IgD-negative memory B cell (primary cell): Measurements from ENCODE around the gene CYLD. TPM values are rescaled to one million over a fixed set of nuclear protein-coding genes. Genes with fewer than 3 reads are reported as not detected.

Experiments used
- H3K27ac Mint-ChIP-seq, 3 donors: one replicate each; pipeline ENCODE4 v1.8.0; 2020 to 2022; ENCODE audit warnings: mild to moderate bottlenecking in 3 of 3, mixed read lengths in 3 of 3, moderate library complexity in 1 of 3
- H3K27me3 Mint-ChIP-seq: one replicate; pipeline ENCODE4 v1.8.0; 2021; ENCODE audit warnings: mixed read lengths
- H3K36me3 Mint-ChIP-seq: one replicate; pipeline ENCODE4 v1.8.0; 2020; ENCODE audit warnings: mild to moderate bottlenecking, mixed read lengths
- H3K4me1 Mint-ChIP-seq, 3 donors: one replicate each; pipeline ENCODE4 v1.8.0; 2020 to 2022; ENCODE audit warnings: mixed read lengths in 3 of 3, mild to moderate bottlenecking in 1 of 3
- H3K4me3 Mint-ChIP-seq, 4 donors: one replicate each; pipeline ENCODE4 v1.8.0; 2020 to 2022; ENCODE audit warnings: mild to moderate bottlenecking in 4 of 4, mixed read lengths in 4 of 4, moderate library complexity in 3 of 4
- H3K9me3 Mint-ChIP-seq, 3 donors: one replicate each; pipeline ENCODE4 v1.8.0; 2020 to 2021; ENCODE audit warnings: mixed read lengths in 3 of 3, mild to moderate bottlenecking in 1 of 3
- polyA plus RNA-seq: library from polyadenylated mRNA; unstranded; fragments of 300-500 nt; fragmentation: Illumina TruSeq; gene quantifications from one replicate; pipeline ENCODE4 v1.2.3, GENCODE V29; 2021

Gene CYLD
- polyA plus RNA-seq, 1 donor from 2014 or later = 78.2 TPM

DNA sequence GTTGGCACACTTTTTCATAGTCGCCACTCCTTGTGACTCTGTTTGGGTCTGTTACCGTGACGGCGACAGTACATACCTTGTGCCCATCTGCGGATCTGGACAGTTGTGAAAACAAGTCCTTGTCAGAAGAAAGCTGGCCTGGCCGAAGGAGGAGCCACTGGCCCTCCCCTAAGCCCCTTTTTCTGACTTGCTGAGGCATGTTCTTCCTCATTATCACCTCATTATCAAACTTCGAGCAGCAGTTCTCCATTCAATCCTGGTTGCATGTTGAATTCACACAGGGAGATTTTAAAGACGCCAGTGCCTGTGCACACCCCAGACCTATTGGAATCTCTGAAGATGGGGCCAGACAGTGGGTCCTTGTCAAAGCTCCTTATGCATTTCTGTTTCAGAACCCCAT lies 61.1 kb downstream of the CYLD start:
- Mint-ChIP-seq H3K36me3 (peaks cover 4% of the 10 kb centered on the region), H3K4me3 (no peak overlapping the region), H3K9me3 (peaks cover 0 to 4% (median 3%) of the 10 kb centered on the region in 3 donors), H3K27me3 (no peaks in the 10 kb centered on the region), H3K4me1 (peaks cover 3 to 9% (median 8%) of the 10 kb centered on the region in 3 donors), H3K27ac (peak overlapping the region in 2 of 3 donors; percentile 73 to 81)

DNA sequence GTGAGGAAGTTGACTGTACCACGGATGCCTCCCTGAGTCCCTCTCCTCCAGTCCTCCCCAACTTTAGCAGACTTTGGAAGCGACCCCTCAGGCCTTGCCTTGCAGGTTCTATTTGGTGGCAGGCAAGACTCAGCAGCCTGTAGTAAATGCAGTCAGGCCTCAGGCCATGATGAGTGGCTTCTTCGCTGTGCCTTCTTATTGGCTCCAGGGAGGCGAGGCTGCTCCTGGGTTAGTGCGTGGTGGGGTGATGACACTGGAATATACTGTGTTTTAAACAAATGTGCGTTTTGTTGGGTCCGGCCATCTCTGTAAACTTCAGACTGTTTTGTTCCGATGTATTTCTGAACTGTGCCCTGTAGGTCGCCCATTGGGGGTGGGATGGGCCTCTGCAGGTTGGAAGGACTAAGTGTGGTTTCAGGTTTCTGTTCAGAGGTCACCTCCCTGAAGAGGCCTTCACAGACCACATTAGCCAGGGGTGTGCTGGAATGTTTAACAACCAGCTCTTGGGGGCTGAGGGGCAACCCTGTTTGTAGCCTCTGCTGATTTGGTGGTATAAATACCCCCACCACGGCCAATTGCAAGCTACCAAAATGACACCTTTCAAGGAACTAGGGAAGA lies 62.5 kb downstream of the CYLD start:
- Mint-ChIP-seq H3K4me3 (no peak overlapping the region), H3K27me3 (no peaks in the 10 kb centered on the region), H3K9me3 (peaks cover 0 to 2% (median 0%) of the 10 kb centered on the region in 3 donors), H3K36me3 (no peaks in the 10 kb centered on the region), H3K4me1 (peaks cover 3 to 9% (median 8%) of the 10 kb centered on the region in 3 donors), H3K27ac (no peak overlapping the region)

DNA sequence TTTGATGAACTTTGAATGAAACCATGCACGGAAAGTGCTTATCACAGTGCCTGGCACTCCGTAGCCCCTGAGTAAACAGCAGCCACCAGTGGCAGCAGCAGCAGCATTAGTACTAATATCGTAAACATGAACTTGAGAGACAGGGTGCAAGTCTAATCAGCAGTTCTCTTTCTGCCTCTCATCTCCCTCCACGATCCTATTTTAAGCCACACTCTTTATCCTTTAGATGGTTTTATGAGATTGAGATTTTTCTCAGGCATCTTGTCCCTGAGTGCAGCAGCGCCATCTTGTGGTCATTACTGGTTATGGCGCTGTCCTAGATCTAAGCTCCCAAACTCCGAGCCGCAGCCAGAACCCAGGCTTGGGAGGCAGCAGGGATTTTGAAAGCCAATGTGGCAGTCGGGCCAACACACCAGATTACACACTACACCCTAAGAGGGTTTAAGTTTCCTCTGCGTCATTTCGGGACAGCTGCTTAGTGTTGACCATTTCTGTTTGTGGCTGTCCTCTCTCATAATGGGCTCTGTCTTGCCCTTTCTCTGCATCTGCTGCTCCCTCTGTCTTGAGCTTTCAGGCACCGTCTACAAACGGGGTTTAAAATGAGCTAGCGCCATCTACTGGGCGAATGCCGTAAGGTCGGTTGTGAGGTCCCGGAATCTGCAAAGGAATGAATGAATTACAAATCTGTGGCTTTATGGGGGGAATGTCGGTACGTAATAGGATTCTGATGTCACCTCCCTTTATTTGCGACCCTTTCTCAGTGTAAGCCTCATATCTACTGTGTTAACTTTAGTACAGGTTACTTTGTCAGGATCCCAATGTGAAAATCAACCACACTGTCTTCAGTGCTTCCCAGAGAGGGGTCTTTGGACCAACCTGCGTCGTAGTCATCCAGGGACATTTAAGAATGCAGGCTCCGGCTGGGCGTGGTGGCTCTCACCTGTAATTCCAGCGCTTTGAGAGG lies 64.5 kb downstream of the CYLD start:
- peaks cover 2% of the 10 kb centered on the region for H3K27me3 Mint-ChIP-seq
- H3K9me3 Mint-ChIP-seq = no peaks in the 10 kb centered on the region
- peak overlapping the region in 1 of 3 donors; percentile 46 for H3K27ac Mint-ChIP-seq
- H3K4me3 Mint-ChIP-seq = peak overlapping the region in 3 of 4 donors; percentile 49 to 92 (median 81)
- peaks cover 3 to 9% (median 8%) of the 10 kb centered on the region in 3 donors for H3K4me1 Mint-ChIP-seq
- no peaks in the 10 kb centered on the region for H3K36me3 Mint-ChIP-seq

DNA sequence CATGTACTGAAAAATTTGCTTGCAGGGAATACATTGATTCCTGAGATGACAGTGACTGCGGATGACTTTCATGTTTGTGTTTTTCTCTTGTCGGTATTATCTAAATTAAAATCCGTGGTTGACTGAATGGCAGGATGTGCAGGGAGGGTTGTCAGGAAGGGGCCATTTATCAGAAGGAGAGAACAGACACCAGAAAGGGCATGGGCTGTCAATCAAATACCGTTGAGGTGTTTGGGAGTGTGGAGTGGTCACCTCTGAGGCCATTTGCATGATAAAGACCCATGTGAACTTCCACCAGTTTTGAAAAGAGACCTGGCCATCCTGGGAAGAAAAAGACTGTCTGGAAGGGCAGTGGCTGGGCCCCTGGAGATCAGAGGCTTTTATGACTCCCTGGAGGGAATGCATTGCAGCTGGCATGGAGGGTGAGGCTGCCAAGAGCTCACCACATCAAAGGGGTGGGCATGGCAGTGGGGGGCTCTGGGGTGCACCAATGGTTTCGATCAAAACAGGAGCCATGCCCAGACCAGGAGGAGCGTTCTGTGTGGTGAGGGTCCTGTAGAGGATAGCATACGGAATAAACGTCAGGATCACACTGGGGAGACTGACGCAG lies 67.1 kb downstream of the CYLD start:
- H3K36me3 Mint-ChIP-seq = no peaks in the 10 kb centered on the region
- peaks cover 5% of the 10 kb centered on the region for H3K27me3 Mint-ChIP-seq
- no peaks in the 10 kb centered on the region for H3K9me3 Mint-ChIP-seq
- H3K4me3 Mint-ChIP-seq = no peak overlapping the region
- peak overlapping the region in 1 of 3 donors; percentile 67 for H3K27ac Mint-ChIP-seq
- peaks cover 3 to 9% (median 8%) of the 10 kb centered on the region in 3 donors for H3K4me1 Mint-ChIP-seq

GRCh38 chr16:50809561-50809960 lies 67.7 kb downstream of the CYLD start:
- Mint-ChIP-seq H3K4me3 (no peak overlapping the region), H3K4me1 (peaks cover 3 to 9% (median 8%) of the 10 kb centered on the region in 3 donors), H3K27ac (peak overlapping the region in 1 of 3 donors; percentile 43), H3K9me3 (no peaks in the 10 kb centered on the region), H3K36me3 (no peaks in the 10 kb centered on the region), H3K27me3 (peaks cover 5% of the 10 kb centered on the region)

GRCh38 chr16:50810241-50810965 lies 68.5 kb downstream of the CYLD start:
- H3K4me1 Mint-ChIP-seq = peaks cover 3 to 9% (median 8%) of the 10 kb centered on the region in 3 donors
- no peak overlapping the region for H3K27ac Mint-ChIP-seq
- H3K4me3 Mint-ChIP-seq = no peak overlapping the region
- H3K9me3 Mint-ChIP-seq = no peaks in the 10 kb centered on the region
- H3K27me3 Mint-ChIP-seq = peaks cover 5% of the 10 kb centered on the region
- H3K36me3 Mint-ChIP-seq = no peaks in the 10 kb centered on the region

- no peak overlapping the region for H3K4me3 Mint-ChIP-seq
- H3K9me3 Mint-ChIP-seq = no peaks in the 10 kb centered on the region
- peaks cover 5% of the 10 kb centered on the region for H3K27me3 Mint-ChIP-seq
- no peaks in the 10 kb centered on the region for H3K4me1 Mint-ChIP-seq
- no peaks in the 10 kb centered on the region for H3K36me3 Mint-ChIP-seq
- H3K27ac Mint-ChIP-seq = no peak overlapping the region
Observed at GRCh38 chr16:50812046-50812445, 70.2 kb downstream of the CYLD start.

GRCh38 chr16:50812876-50813466 lies 71.1 kb downstream of the CYLD start:
- no peak overlapping the region for H3K27ac Mint-ChIP-seq
- H3K27me3 Mint-ChIP-seq = peaks cover 5% of the 10 kb centered on the region
- no peaks in the 10 kb centered on the region for H3K9me3 Mint-ChIP-seq

DNA sequence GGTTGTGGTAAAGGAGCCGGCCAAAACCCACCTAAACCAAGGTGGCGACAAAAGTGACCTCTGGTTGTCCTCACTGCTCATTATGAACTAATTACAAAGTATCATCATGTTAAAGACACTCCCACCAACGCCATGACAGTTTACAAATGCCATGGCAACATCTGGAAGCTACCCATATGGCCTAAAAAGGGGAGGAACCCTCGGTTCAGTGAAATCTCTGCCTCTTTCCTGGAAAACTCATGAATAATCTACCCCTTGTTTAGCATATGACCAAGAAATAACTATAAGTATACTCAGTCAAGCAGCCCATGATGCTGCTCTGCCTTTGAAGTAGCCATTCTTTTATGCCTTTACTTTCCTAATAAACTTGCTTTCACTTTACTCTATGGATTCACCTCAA lies 72.2 kb downstream of the CYLD start:
- Mint-ChIP-seq H3K4me3 (no peak overlapping the region), H3K9me3 (no peaks in the 10 kb centered on the region), H3K27ac (no peak overlapping the region), H3K4me1 (no peaks in the 10 kb centered on the region), H3K36me3 (no peaks in the 10 kb centered on the region), H3K27me3 (peaks cover 5% of the 10 kb centered on the region)

More at GRCh38 chr16:50812876-50813466, 71.1 kb downstream of the CYLD start:
- Mint-ChIP-seq H3K36me3 (no peaks in the 10 kb centered on the region), H3K4me1 (no peaks in the 10 kb centered on the region), H3K4me3 (no peak overlapping the region)

DNA sequence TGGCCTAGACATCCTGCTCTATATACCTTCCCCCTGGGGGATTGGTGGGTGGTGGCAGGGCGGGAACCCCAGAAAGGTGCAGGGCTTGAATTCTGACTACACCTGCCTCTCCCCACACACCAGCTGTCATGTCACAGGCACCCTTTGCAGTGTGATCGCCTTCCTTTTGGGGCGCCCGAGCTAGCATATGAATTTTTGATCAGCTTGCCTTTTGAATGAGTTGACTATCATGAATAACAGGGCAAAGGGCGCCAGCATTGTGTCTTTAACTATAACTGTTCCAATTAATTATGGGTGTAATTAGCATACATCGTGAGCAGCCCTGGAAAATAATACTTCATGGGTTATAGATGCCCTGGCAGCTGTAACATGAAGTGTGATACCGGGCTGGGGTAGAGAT lies 72.7 kb downstream of the CYLD start:
- H3K27me3 Mint-ChIP-seq = peaks cover 7% of the 10 kb centered on the region
- no peak overlapping the region for H3K27ac Mint-ChIP-seq
- H3K4me1 Mint-ChIP-seq = no peaks in the 10 kb centered on the region

DNA sequence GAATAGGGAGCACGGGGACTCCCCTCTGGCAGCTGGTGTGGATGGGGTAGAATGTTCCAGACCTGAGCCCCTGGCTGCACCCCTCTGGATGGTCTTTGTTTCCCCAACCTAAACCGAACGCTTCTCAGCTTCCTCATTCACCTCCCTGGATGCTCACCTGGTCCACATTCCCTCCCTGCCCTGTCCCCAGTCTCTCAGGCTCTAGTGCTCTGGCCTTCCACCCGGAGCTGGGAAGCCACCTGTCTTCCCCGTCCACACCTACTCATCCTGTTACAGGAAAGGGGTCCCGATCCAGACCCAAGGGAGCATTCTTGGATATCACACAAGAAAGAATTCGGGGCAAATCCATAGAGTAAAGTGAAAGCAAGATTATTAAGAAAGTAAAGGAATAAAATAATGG lies 73.5 kb downstream of the CYLD start:
- Mint-ChIP-seq H3K9me3 (no peaks in the 10 kb centered on the region), H3K36me3 (no peaks in the 10 kb centered on the region), H3K4me1 (no peaks in the 10 kb centered on the region), H3K4me3 (no peak overlapping the region), H3K27ac (no peak overlapping the region), H3K27me3 (peaks cover 7% of the 10 kb centered on the region)

More for the DNA sequence above, 72.7 kb downstream of the CYLD start:
- H3K9me3 Mint-ChIP-seq = no peaks in the 10 kb centered on the region
- no peaks in the 10 kb centered on the region for H3K36me3 Mint-ChIP-seq
- H3K4me3 Mint-ChIP-seq = peak overlapping the region in 1 of 4 donors; percentile 34

DNA sequence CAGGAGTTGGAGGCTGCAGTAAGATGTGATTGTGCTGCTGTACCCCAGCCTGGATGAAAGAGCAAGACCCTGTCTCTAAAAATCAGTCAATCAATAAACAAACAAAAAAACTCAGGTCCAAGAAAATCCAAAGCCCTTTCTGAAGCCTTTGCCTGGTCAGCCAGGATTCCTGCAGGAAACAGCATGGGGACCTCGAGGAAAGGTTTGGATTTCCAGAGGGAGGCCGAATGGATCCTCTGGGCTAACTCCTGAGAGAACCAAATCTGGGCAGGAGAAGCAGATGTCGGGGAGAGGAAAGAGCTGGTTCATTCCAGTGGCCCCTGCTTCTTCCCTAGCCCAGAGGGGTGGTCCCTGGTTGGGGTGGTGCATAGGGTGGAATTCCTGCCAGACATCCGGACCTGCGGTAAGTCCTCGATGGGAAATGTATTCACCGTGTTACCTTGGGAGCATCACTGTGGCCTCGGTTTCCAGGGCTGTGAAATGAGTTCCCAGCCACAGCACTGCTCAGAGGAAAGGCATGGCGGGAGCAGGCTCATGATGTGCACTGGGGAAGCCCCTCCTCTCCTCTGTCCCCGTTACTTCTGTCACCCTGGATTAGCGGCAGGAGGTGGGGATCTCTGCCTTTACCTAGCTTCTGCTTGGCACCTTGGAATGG lies 75.1 kb downstream of the CYLD start:
- Mint-ChIP-seq H3K4me3 (no peak overlapping the region), H3K36me3 (no peaks in the 10 kb centered on the region), H3K27me3 (peaks cover 5% of the 10 kb centered on the region), H3K27ac (peak overlapping the region in 1 of 3 donors; percentile 48), H3K9me3 (no peaks in the 10 kb centered on the region), H3K4me1 (no peaks in the 10 kb centered on the region)

- H3K4me1 Mint-ChIP-seq = no peaks in the 10 kb centered on the region
- H3K27me3 Mint-ChIP-seq = peaks cover 2% of the 10 kb centered on the region
- no peak overlapping the region for H3K27ac Mint-ChIP-seq
- H3K36me3 Mint-ChIP-seq = no peaks in the 10 kb centered on the region
- H3K4me3 Mint-ChIP-seq = no peak overlapping the region
- H3K9me3 Mint-ChIP-seq = no peaks in the 10 kb centered on the region
Observed at GRCh38 chr16:50818380-50818779, 76.5 kb downstream of the CYLD start.

GRCh38 chr16:50819706-50820105 lies 77.8 kb downstream of the CYLD start:
- no peak overlapping the region for H3K27ac Mint-ChIP-seq
- H3K36me3 Mint-ChIP-seq = no peaks in the 10 kb centered on the region
- no peaks in the 10 kb centered on the region for H3K4me1 Mint-ChIP-seq
- H3K4me3 Mint-ChIP-seq = no peak overlapping the region
- H3K27me3 Mint-ChIP-seq = peaks cover 7% of the 10 kb centered on the region
- no peaks in the 10 kb centered on the region for H3K9me3 Mint-ChIP-seq
